HepG2 (cell line): Measurements from ENCODE around the gene CRKL. TPM values are rescaled to one million over a fixed set of nuclear protein-coding genes. Genes with fewer than 3 reads are reported as not detected.

Experiments
- ATAC-seq: fragments of 200-7000 bp; cut with Tn5 transposase; 3 replicates; pipeline ENCODE4 v1.9.1; 2020; ENCODE audit warnings: mild to moderate bottlenecking, moderate library complexity
- BruUV-seq: library from RNA; stranded (reverse); fragments of 400-500 nt; replicated peaks from 2 replicates; lab custom pipeline; 2021; lab: Mats Ljungman, UMichigan
- CTCF ChIA-PET: fragments of 300-600 bp; formaldehyde crosslinking; extraction: SDS; loops from one replicate; lab custom pipeline; 2021; ENCODE audit warnings: low total read pairs, inconsistent platforms, low intra/inter-chr PET ratio; lab: Yijun Ruan, JAX
- POLR2A ChIA-PET: fragments of 350-600 bp; sonication (Branson Sonifier 250); formaldehyde crosslinking; loops from one replicate; lab custom pipeline; 2020; ENCODE audit warnings: antibody characterized with exemption, inconsistent platforms; lab: Yijun Ruan, JAX
- DNase-seq: peaks from one replicate; pipeline ENCODE4 v3.0.0-alpha.2; 2015; ENCODE audit warnings: low spot score
- FAIRE-seq: peaks from 3 replicates; lab custom pipeline; 2011; peaks lifted over from hg19 to GRCh38; lab: Jason Lieb, UNC
- H2AFZ ChIP-seq: one replicate; pipeline ENCODE4 v1.6.1; 2011; ENCODE audit warnings: low read length, inconsistent platforms
- H3K27ac ChIP-seq: fragments of 300-600 bp; 3 replicates; pipeline ENCODE4 v1.8.0; 2011; ENCODE audit warnings: mixed run types, mild to moderate bottlenecking, mixed read lengths, low read length, inconsistent platforms; ENCODE audit not compliant: insufficient read depth; ENCODE audit errors: extremely low read length
- H3K27me3 ChIP-seq, 2 experiments: fragments of 200-600 bp in 1 of 2; 2 replicates in 1 of 2; 3 replicates in 1 of 2; pipeline versions ENCODE4 v1.6.0 to v1.8.0; 2011; ENCODE audit warnings: low read length in 2 of 2, mild to moderate bottlenecking in 2 of 2, moderate library complexity in 2 of 2, inconsistent platforms in 1 of 2; ENCODE audit not compliant: insufficient read depth in 2 of 2, control insufficient read depth in 1 of 2
- H3K36me3 ChIP-seq, 2 experiments: fragments of 200-600 bp in 1 of 2; replicated peaks in 1 of 2; 2 replicates in 1 of 2; 3 replicates in 1 of 2; pipeline versions ENCODE4 v1.5.1 to v1.8.0; 2011; ENCODE audit warnings: low read length in 2 of 2, inconsistent platforms in 1 of 2; ENCODE audit not compliant: insufficient read depth in 2 of 2, control insufficient read depth in 1 of 2
- H3K4me1 ChIP-seq: 2 replicates; pipeline ENCODE4 v1.5.1; 2012; ENCODE audit warnings: low read length, inconsistent platforms; ENCODE audit not compliant: insufficient read depth
- H3K4me2 ChIP-seq: 2 replicates; pipeline ENCODE4 v1.6.0; 2011; ENCODE audit warnings: low read depth, low read length, inconsistent platforms
- H3K4me3 ChIP-seq, 3 experiments: fragments of 200-600 bp in 1 of 3; sonication (generic), shearing (Covaris generic) in 1 of 3; replicated peaks in 1 of 3; 2 replicates each; pipeline ENCODE4 v1.5.1; 2011 to 2016; ENCODE audit warnings: low read length in 3 of 3, inconsistent platforms in 2 of 3, low read depth in 2 of 3, mild to moderate bottlenecking in 2 of 3, control low read depth in 1 of 3, mixed read lengths in 1 of 3; ENCODE audit not compliant: insufficient read depth in 1 of 3
- H3K79me2 ChIP-seq: one replicate; pipeline ENCODE4 v1.6.1; 2011; ENCODE audit warnings: low read length, inconsistent platforms; ENCODE audit not compliant: insufficient read depth
- H3K9ac ChIP-seq: 2 replicates; pipeline ENCODE4 v1.6.0; 2011; ENCODE audit warnings: mild to moderate bottlenecking, low read depth, low read length, inconsistent platforms; ENCODE audit not compliant: insufficient read depth
- H3K9me3 ChIP-seq: 2 replicates; pipeline ENCODE4 v1.5.1; 2012; ENCODE audit warnings: mild to moderate bottlenecking, low read length
- H4K20me1 ChIP-seq: 2 replicates; pipeline ENCODE4 v1.6.0; 2011; ENCODE audit warnings: inconsistent platforms, mild to moderate bottlenecking, low read length, moderate library complexity; ENCODE audit not compliant: insufficient read depth
- BRF2 ChIP-seq: sonication (generic); formaldehyde crosslinking; IDR thresholded peaks from 2 replicates; pipeline ENCODE4 v1.8.1; 2022; ENCODE audit warnings: mild to moderate bottlenecking, missing genetic modification reagents
- IRX3 ChIP-seq: sonication (generic); formaldehyde crosslinking; IDR thresholded peaks from 2 replicates; pipeline ENCODE4 v1.8.1; 2023; ENCODE audit warnings: mild to moderate bottlenecking, low read depth, missing genetic modification reagents, borderline replicate concordance
- TAF1 ChIP-seq: sonication (generic); formaldehyde crosslinking; IDR thresholded peaks from 2 replicates; pipeline ENCODE4 v1.4.0; 2020; ENCODE audit warnings: missing genetic modification reagents
- TRIM22 ChIP-seq: fragments of 450-650 bp; IDR thresholded peaks from 2 replicates; pipeline ENCODE4 v1.6.1; 2017
- ZBTB46 ChIP-seq: sonication (generic); formaldehyde crosslinking; IDR thresholded peaks from 2 replicates; pipeline ENCODE4 v1.4.0; 2020; ENCODE audit warnings: mild to moderate bottlenecking, missing genetic modification reagents, borderline replicate concordance
- ZNF574 ChIP-seq: sonication (generic); formaldehyde crosslinking; IDR thresholded peaks from 2 replicates; pipeline ENCODE4 v1.4.0; 2020; ENCODE audit warnings: missing genetic modification reagents
- ZNF614 ChIP-seq: IDR thresholded peaks from 2 replicates; pipeline ENCODE4 v1.6.1; 2018; ENCODE audit warnings: missing biosample characterization, missing genetic modification reagents, inconsistent platforms, borderline replicate concordance
- WGBS: methylation state at CpG from one replicate; pipeline ENCODE4 v1.1.6; 2017; ENCODE audit warnings: low lambda C conversion rate; 5-methylcytosine and 5-hydroxymethylcytosine counted together
- in situ Hi-C: cut with HindIII; loops from 2 replicates; pipeline ENCODE4 v1.10.0; 2017; ENCODE audit warnings: low pct_unique_long_range_greater_than_20kb; ENCODE audit not compliant: extremely low pct_ligation_motif_present
- intact Hi-C: fragments of 100-400 bp; cut with micrococcal nuclease; formaldehyde crosslinking; loops from one replicate; pipeline ENCODE4 v1.10.0; 2022; ENCODE audit not compliant: unreplicated experiment
- polyA plus RNA-seq, 8 experiments: library from polyadenylated mRNA; depleted of rRNA in 3 of 8; stranded (reverse) in 7 of 8; unstranded in 1 of 8; fragments of >200 nt; fragmentation: Illumina TruSeq in 4 of 8; extraction: Trizol in 4 of 8; gene quantifications; 2 replicates each; pipeline versions ENCODE4 v1.2.1 to v1.2.3, GENCODE V29; 2011 to 2016; ENCODE audit warnings: low read depth in 4 of 8, missing spikeins in 1 of 8, mixed read lengths in 1 of 8; ENCODE audit not compliant: insufficient read depth in 1 of 8
- total RNA-seq, 5 experiments: library from RNA; depleted of rRNA; stranded (reverse); fragments of >200 nt; fragmentation: Illumina TruSeq; extraction: Trizol; gene quantifications; 2 replicates each; pipeline ENCODE4 v1.2.3, GENCODE V29; 2016; ENCODE audit warnings: low read depth in 1 of 5

Gene CRKL
- total and polyA plus RNA-seq, 2 of the 13 experiments (the other 11 are each of a cell fraction or from before 2014, with no cell fraction given), result 37.4 to 60.6 TPM

- Histone ChIP-seq H3K4me2 (no peak overlapping the region), H3K79me2 (no peaks in the 10 kb centered on the region), H4K20me1 (no peaks in the 10 kb centered on the region), H3K36me3 (peaks cover 2 to 44% of the 10 kb centered on the region in 2 experiments), H2AFZ (no peak overlapping the region), H3K9me3 (no peaks in the 10 kb centered on the region), H3K27me3 (no peaks in the 10 kb centered on the region), H3K4me3 (no peak overlapping the region), H3K9ac (no peak overlapping the region), H3K4me1 (no peaks in the 10 kb centered on the region), H3K27ac (no peak overlapping the region)
- ATAC-seq (no peak), FAIRE-seq (no peak), DNase-seq (no peak)
- BruUV-seq, result no TSS peak
- 88% methylated on average over 17 of the region's 21 CpGs for WGBS
- intact Hi-C loops (no loop called here), in situ Hi-C loops (no loop called here)
- CTCF ChIA-PET, result no interaction called here
- POLR2A ChIA-PET, result interaction anchor here (2.2 to 2.8 kb wide), 2 partner anchors 9 to 12 kb away, joined by 10 to 16 read pairs; partner anchors contain the start of genes LZTR1 and THAP7
- no peak for TF ChIP-seq TRIM22
- TF ChIP-seq TAF1, result no peak
- TF ChIP-seq ZBTB46 (CRISPR knock-in tag), result no peak
- no peak for TF ChIP-seq ZNF574 (CRISPR knock-in tag)
- no peak for TF ChIP-seq ZNF614
- no peak for TF ChIP-seq IRX3 (CRISPR knock-in tag)
- TF ChIP-seq BRF2 (CRISPR knock-in tag), result no peak
These were observed 73.3 kb downstream of the CRKL start for GRCh38 chr22:20990184-20991180.
